DOHH2 (cell line): Measurements from ENCODE around the gene LACRT.

Experiments used
- H3F3A ChIP-seq: fragments of 200-600 bp; sonication (generic), shearing (Covaris generic); 2 replicates; pipeline ENCODE4 v1.6.0; 2016; ENCODE audit warnings: antibody characterized with exemption, mild to moderate bottlenecking; ENCODE audit not compliant: control insufficient read depth, insufficient read depth
- H3K27ac ChIP-seq: fragments of 200-600 bp; sonication (generic); 2 replicates; pipeline ENCODE4 v1.5.1; 2014; ENCODE audit warnings: low read depth, mild to moderate bottlenecking, low read length, moderate library complexity
- H3K27me3 ChIP-seq: fragments of 200-600 bp; sonication (generic); 2 replicates; pipeline ENCODE4 v1.6.1; 2014; ENCODE audit warnings: mild to moderate bottlenecking, low read length, mixed read lengths; ENCODE audit not compliant: control insufficient read depth
- H3K36me3 ChIP-seq: fragments of 200-600 bp; sonication (generic); 2 replicates; pipeline ENCODE4 v1.6.1; 2014; ENCODE audit warnings: mild to moderate bottlenecking, low read length, moderate library complexity, mixed read lengths; ENCODE audit not compliant: control insufficient read depth
- H3K4me1 ChIP-seq: fragments of 200-600 bp; sonication (generic); 2 replicates; pipeline ENCODE4 v1.6.1; 2014; ENCODE audit warnings: mild to moderate bottlenecking, low read length, mixed read lengths; ENCODE audit not compliant: control insufficient read depth
- H3K4me2 ChIP-seq: fragments of 200-600 bp; sonication (generic); 2 replicates; pipeline ENCODE4 v1.6.0; 2014; ENCODE audit warnings: mild to moderate bottlenecking, low read length, moderate library complexity
- H3K4me3 ChIP-seq: fragments of 200-600 bp; sonication (generic); 2 replicates; pipeline ENCODE4 v1.5.1; 2014; ENCODE audit warnings: mild to moderate bottlenecking, low read length, mixed read lengths
- H3K79me2 ChIP-seq: fragments of 200-600 bp; sonication (generic); 2 replicates; pipeline ENCODE4 v1.6.1; 2014; ENCODE audit warnings: mild to moderate bottlenecking, low read length, mixed read lengths; ENCODE audit not compliant: control insufficient read depth
- H3K9me2 ChIP-seq: fragments of 200-600 bp; sonication (generic); replicated peaks from 2 replicates; pipeline ENCODE4 v1.6.1; 2014; ENCODE audit warnings: mild to moderate bottlenecking, low read length, mixed read lengths; ENCODE audit not compliant: control insufficient read depth
- H3K9me3 ChIP-seq: fragments of 200-600 bp; sonication (generic); 2 replicates; pipeline ENCODE4 v1.6.1; 2014; ENCODE audit warnings: antibody characterized with exemption, low read length, mixed read lengths; ENCODE audit not compliant: control insufficient read depth, insufficient read depth
- H4K20me1 ChIP-seq: fragments of 200-600 bp; sonication (generic); 2 replicates; pipeline ENCODE4 v1.6.0; 2014; ENCODE audit warnings: low read depth, mild to moderate bottlenecking, antibody characterized with exemption, low read length, moderate library complexity; ENCODE audit not compliant: control insufficient read depth, insufficient read depth
- EZH2phosphoT487 ChIP-seq: fragments of 200-600 bp; sonication (generic); IDR thresholded peaks from 2 replicates; pipeline ENCODE4 v1.6.1; 2017; ENCODE audit warnings: borderline replicate concordance, mild to moderate bottlenecking, antibody characterized with exemption, low read length, moderate library complexity, mixed read lengths
- TF ChIP-seq, protein P1 (sequence below): fragments of 200-600 bp; sonication (generic); IDR thresholded peaks from one replicate; pipeline ENCODE4 v1.5.1; 2014; ENCODE audit warnings: antibody characterized with exemption, mild to moderate bottlenecking, low read depth, low read length; ENCODE audit not compliant: poor library complexity, severe bottlenecking

LACRT gene

GRCh38 chr12:54583726-54584125 lies 51.0 kb downstream of the LACRT start:
- H3K36me3 ChIP-seq: no peaks in the 10 kb centered on the region
- no peak overlapping the region for H3K27ac ChIP-seq
- H3K79me2 ChIP-seq: no peaks in the 10 kb centered on the region
- H4K20me1 ChIP-seq: no peaks in the 10 kb centered on the region
- no peaks in the 10 kb centered on the region for H3K4me1 ChIP-seq
- no peaks in the 10 kb centered on the region for H3F3A ChIP-seq
- no peak overlapping the region for H3K4me3 ChIP-seq
- no peaks in the 10 kb centered on the region for H3K9me2 ChIP-seq
- H3K4me2 ChIP-seq: no peak overlapping the region
- TF ChIP-seq, protein P1, sequence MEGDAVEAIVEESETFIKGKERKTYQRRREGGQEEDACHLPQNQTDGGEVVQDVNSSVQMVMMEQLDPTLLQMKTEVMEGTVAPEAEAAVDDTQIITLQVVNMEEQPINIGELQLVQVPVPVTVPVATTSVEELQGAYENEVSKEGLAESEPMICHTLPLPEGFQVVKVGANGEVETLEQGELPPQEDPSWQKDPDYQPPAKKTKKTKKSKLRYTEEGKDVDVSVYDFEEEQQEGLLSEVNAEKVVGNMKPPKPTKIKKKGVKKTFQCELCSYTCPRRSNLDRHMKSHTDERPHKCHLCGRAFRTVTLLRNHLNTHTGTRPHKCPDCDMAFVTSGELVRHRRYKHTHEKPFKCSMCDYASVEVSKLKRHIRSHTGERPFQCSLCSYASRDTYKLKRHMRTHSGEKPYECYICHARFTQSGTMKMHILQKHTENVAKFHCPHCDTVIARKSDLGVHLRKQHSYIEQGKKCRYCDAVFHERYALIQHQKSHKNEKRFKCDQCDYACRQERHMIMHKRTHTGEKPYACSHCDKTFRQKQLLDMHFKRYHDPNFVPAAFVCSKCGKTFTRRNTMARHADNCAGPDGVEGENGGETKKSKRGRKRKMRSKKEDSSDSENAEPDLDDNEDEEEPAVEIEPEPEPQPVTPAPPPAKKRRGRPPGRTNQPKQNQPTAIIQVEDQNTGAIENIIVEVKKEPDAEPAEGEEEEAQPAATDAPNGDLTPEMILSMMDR: no peak
- H3K9me3 ChIP-seq: no peaks in the 10 kb centered on the region
- peaks cover 6% of the 10 kb centered on the region; the same call in 1 of the 2 replicates for H3K27me3 ChIP-seq

GRCh38 chr12:54581412-54581811 lies 53.3 kb downstream of the LACRT start:
- TF ChIP-seq, protein P1: no peak
- no peak for TF ChIP-seq EZH2phosphoT487
- no peak overlapping the region for H3K4me3 ChIP-seq
- H3F3A ChIP-seq: no peaks in the 10 kb centered on the region
- H3K9me3 ChIP-seq: no peaks in the 10 kb centered on the region
- H3K4me2 ChIP-seq: no peak overlapping the region
- H3K36me3 ChIP-seq: no peaks in the 10 kb centered on the region
- peaks cover 6% of the 10 kb centered on the region; the same call in 1 of the 2 replicates for H3K27me3 ChIP-seq
- no peaks in the 10 kb centered on the region for H3K9me2 ChIP-seq
- no peaks in the 10 kb centered on the region for H4K20me1 ChIP-seq
- no peak overlapping the region for H3K27ac ChIP-seq
- no peaks in the 10 kb centered on the region for H3K4me1 ChIP-seq
- no peaks in the 10 kb centered on the region for H3K79me2 ChIP-seq
